ENCODE results near the gene SGK1.

DNA sequence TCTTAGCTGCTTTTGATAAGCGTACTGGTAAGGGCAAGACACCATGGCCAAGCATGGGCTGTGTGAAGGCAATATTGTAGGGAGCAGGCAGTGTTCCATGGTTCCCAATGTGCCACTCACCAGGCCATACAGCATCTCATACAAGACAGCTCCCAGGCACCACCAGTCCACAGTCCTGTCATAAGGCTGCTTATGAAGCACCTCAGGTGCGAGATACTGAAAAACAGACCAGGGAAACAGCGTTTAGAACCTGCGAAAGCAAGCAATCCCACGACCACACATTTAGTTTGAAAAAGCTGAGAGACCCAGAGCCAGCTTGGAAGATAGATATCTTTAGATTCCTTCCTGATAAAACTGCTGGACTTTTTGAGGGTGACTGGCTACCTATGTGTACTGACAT lies 146.4 kb downstream of the SGK1 start:
- TF ChIP-seq, protein P1, sequence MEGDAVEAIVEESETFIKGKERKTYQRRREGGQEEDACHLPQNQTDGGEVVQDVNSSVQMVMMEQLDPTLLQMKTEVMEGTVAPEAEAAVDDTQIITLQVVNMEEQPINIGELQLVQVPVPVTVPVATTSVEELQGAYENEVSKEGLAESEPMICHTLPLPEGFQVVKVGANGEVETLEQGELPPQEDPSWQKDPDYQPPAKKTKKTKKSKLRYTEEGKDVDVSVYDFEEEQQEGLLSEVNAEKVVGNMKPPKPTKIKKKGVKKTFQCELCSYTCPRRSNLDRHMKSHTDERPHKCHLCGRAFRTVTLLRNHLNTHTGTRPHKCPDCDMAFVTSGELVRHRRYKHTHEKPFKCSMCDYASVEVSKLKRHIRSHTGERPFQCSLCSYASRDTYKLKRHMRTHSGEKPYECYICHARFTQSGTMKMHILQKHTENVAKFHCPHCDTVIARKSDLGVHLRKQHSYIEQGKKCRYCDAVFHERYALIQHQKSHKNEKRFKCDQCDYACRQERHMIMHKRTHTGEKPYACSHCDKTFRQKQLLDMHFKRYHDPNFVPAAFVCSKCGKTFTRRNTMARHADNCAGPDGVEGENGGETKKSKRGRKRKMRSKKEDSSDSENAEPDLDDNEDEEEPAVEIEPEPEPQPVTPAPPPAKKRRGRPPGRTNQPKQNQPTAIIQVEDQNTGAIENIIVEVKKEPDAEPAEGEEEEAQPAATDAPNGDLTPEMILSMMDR (IDR thresholded peaks at IDR 0.05), result no peak
- no peak for TF ChIP-seq EP300 (IDR thresholded peaks at IDR 0.05)
